ENCODE results near the gene ZBTB7C.

- no peak for TF ChIP-seq CTCF (IDR thresholded peaks at IDR 0.05)
- TF ChIP-seq EP300 (IDR thresholded peaks at IDR 0.05): no peak
- TF ChIP-seq RAD21 (conservative IDR thresholded peaks at IDR 0.05 in 1 of 2, IDR thresholded peaks at IDR 0.05 in 1 of 2): no peak
- no peak for TF ChIP-seq MAFK (IDR thresholded peaks at IDR 0.05; ENCODE audit: partially characterized antibody)
- TF ChIP-seq SMC3 (IDR thresholded peaks at IDR 0.05): no peak
- no peak for TF ChIP-seq CHD2 (IDR thresholded peaks at IDR 0.05; ENCODE audit: low read length, partially characterized antibody)
- no peak for TF ChIP-seq BCL3 (IDR thresholded peaks at IDR 0.05)
- no peak for TF ChIP-seq KDM1A (IDR thresholded peaks at IDR 0.05; ENCODE audit: low read depth)
- TF ChIP-seq NPAS2 (CRISPR knock-in tag; IDR thresholded peaks at IDR 0.05; ENCODE audit: borderline replicate concordance): no peak
- no peak for TF ChIP-seq ESRRA (IDR thresholded peaks at IDR 0.05; ENCODE audit: borderline replicate concordance, low read length)
Observed at GRCh38 chr18:48323151-48323550, 86.0 kb downstream of the ZBTB7C start.

All from A549 (cell line).